Adipocyte (in vitro differentiated cells): ENCODE data around the gene SAMD4A.
A peak's percentile ranks its signal among the peaks of the same experiment; 100 is the strongest.

Source experiments
- DNase-seq: peaks from one replicate; pipeline ENCODE4 v3.0.0-alpha.2; 2015; ENCODE audit warnings: low read depth
- H3K27me3 ChIP-seq: replicated peaks from 2 replicates; pipeline ENCODE4 v1.7.0; 2013; ENCODE audit warnings: mild to moderate bottlenecking, low read length, moderate library complexity; ENCODE audit not compliant: control insufficient read depth, insufficient read depth
- H3K36me3 ChIP-seq: 2 replicates; pipeline ENCODE4 v1.7.0; 2013; ENCODE audit warnings: low read length, mild to moderate bottlenecking, moderate library complexity; ENCODE audit not compliant: control insufficient read depth, insufficient read depth, severe bottlenecking
- H3K4me1 ChIP-seq: 2 replicates; pipeline ENCODE4 v1.7.0; 2013; ENCODE audit warnings: mild to moderate bottlenecking, low read length, moderate library complexity; ENCODE audit not compliant: control insufficient read depth, insufficient read depth
- H3K4me3 ChIP-seq: 2 replicates; pipeline ENCODE4 v1.7.0; 2013; ENCODE audit warnings: mild to moderate bottlenecking, low read length, moderate library complexity
- H3K9ac ChIP-seq: 2 replicates; pipeline ENCODE4 v1.7.0; 2013; ENCODE audit warnings: mild to moderate bottlenecking, low read length, moderate library complexity
- H3K9me3 ChIP-seq: 2 replicates; pipeline ENCODE4 v1.7.0; 2013; ENCODE audit warnings: mild to moderate bottlenecking, low read length, moderate library complexity; ENCODE audit not compliant: control insufficient read depth

The SAMD4A gene

DNA sequence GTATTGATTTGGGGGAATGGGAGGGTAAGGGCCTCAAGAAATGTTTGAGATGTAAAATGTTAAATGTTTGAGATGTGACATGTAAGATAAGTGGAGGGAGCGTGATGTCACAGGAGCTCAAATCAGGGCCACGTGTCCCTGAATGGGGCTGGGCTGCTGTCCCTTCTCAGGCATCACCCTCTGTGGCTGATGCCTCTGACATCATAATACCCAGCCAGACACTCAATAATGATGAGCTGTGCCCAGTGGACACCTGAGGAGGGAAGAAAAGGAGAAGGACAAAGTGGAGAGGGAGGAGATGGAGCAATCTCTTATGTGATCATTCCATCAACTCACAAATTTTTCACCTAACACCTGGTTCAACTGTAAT lies 120.8 kb downstream of the SAMD4A start:
- Histone ChIP-seq H3K9ac (no peak overlapping the region), H3K9me3 (no peaks in the 10 kb centered on the region), H3K4me1 (peaks cover 55% of the 10 kb centered on the region), H3K27me3 (no peaks in the 10 kb centered on the region), H3K36me3 (no peaks in the 10 kb centered on the region), H3K4me3 (no peak overlapping the region)
- no peak for DNase-seq

DNA sequence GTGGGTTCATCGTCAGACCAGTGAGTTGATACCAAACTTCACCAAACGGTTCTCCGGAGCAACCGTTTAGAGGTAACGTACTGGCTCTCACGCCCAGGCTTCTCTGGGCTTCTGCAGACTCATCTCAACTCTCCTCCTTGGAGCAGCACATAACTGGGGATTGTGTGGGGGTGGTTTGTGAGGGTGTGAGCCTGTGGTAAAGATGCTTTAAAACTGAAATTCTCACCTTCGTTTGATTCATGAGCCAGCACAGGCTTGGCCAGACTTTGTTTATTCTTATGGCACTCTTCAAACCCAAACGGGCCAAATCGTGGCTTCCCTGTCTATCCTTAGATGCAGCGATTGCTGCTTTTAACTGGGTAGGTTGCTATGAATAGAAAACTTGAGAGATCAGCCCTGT lies 121.3 kb downstream of the SAMD4A start:
- Histone ChIP-seq H3K4me1 (peaks cover 59% of the 10 kb centered on the region), H3K36me3 (no peaks in the 10 kb centered on the region), H3K9ac (no peak overlapping the region), H3K9me3 (no peaks in the 10 kb centered on the region), H3K4me3 (no peak overlapping the region), H3K27me3 (no peaks in the 10 kb centered on the region)
- DNase-seq = no peak

GRCh38 chr14:54689928-54690327 lies 123.0 kb downstream of the SAMD4A start:
- H3K9ac ChIP-seq = no peak overlapping the region
- no peaks in the 10 kb centered on the region for H3K27me3 ChIP-seq
- H3K9me3 ChIP-seq = no peaks in the 10 kb centered on the region
- DNase-seq = no peak
- peaks cover 46% of the 10 kb centered on the region for H3K4me1 ChIP-seq
- H3K36me3 ChIP-seq = no peaks in the 10 kb centered on the region
- H3K4me3 ChIP-seq = no peak overlapping the region

DNA sequence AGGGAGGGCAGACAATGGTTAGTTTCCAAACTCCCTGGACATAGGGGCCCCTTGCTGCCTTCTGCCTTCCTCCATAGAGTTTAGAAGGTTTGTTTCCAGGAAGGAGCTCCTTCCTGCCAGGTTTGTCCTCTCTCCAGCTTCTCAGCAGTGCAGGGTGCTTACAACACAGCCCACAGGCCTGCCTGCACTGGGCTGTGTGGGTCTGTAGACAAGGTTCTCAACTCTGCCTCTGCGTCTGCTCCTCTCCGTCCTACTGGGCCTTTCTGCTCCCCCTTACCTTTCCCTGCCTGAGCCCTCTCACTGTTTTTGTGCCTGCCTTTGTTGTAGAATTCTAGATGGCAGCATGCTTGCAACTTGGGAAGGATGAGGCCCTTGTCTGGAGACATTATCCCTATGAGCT lies 124.0 kb downstream of the SAMD4A start:
- no peak overlapping the region for H3K9ac ChIP-seq
- no peak for DNase-seq
- H3K9me3 ChIP-seq = no peaks in the 10 kb centered on the region
- H3K4me3 ChIP-seq = no peak overlapping the region
- H3K27me3 ChIP-seq = no peaks in the 10 kb centered on the region
- H3K4me1 ChIP-seq = peaks cover 37% of the 10 kb centered on the region
- no peaks in the 10 kb centered on the region for H3K36me3 ChIP-seq

GRCh38 chr14:54691525-54692283 lies 124.8 kb downstream of the SAMD4A start:
- H3K36me3 ChIP-seq = no peaks in the 10 kb centered on the region
- H3K27me3 ChIP-seq = no peaks in the 10 kb centered on the region
- H3K9ac ChIP-seq = peak overlapping the region; percentile 2
- no peaks in the 10 kb centered on the region for H3K9me3 ChIP-seq
- peaks cover 30% of the 10 kb centered on the region for H3K4me1 ChIP-seq
- H3K4me3 ChIP-seq = peak overlapping the region; percentile 4
- peak; percentile 88 for DNase-seq

GRCh38 chr14:54692284-54692772 lies 125.4 kb downstream of the SAMD4A start:
- Histone ChIP-seq H3K36me3 (no peaks in the 10 kb centered on the region), H3K27me3 (no peaks in the 10 kb centered on the region), H3K4me1 (peaks cover 30% of the 10 kb centered on the region), H3K4me3 (peak overlapping the region; percentile 4), H3K9me3 (no peaks in the 10 kb centered on the region), H3K9ac (peak overlapping the region; percentile 2)
- no peak for DNase-seq

DNA sequence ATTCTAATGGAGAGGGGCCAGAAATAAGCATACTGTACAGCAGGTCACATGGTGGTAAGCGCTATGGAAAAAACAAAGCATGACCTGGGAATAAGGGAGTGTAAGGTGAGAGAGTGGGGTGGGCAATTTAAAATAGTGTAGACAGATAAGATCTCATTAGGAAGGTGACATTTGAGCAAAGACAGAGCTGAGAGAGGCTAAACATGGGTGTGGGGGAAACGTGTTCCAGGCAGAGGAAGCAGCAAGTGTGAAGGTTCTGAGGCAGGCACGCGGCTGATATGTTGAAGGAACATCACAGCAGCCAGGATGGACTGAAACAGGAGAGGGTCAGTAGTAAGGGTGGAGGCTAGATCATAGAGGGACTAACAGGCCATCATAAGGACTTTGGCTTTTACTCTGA lies 126.8 kb downstream of the SAMD4A start:
- H3K4me3 ChIP-seq = no peak overlapping the region
- H3K27me3 ChIP-seq = no peaks in the 10 kb centered on the region
- H3K4me1 ChIP-seq = peaks cover 28% of the 10 kb centered on the region
- no peak for DNase-seq
- no peaks in the 10 kb centered on the region for H3K36me3 ChIP-seq
- no peak overlapping the region for H3K9ac ChIP-seq
- H3K9me3 ChIP-seq = no peaks in the 10 kb centered on the region

DNA sequence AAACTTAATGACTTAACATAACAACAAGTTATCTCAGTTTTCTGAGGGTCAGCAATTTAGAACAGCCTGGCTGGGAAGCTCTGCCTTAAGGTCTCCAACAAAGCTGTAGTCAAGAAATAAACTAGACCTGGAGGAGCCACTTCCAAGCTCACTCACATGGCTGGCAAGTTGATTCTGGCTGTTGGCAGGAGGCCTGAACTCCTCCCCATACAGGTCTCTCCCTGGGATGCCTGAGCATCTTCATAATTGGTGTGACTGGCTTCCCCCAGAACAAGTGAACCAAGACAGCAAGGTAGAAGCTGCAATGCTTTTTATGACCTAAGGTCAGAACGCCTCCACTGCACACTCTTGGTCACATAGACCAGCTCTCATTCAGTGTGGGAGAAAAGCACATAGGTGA lies 128.3 kb downstream of the SAMD4A start:
- H3K4me1 ChIP-seq = peaks cover 28% of the 10 kb centered on the region
- DNase-seq = no peak
- no peak overlapping the region for H3K4me3 ChIP-seq
- H3K27me3 ChIP-seq = no peaks in the 10 kb centered on the region
- no peaks in the 10 kb centered on the region for H3K36me3 ChIP-seq
- H3K9me3 ChIP-seq = no peaks in the 10 kb centered on the region
- no peak overlapping the region for H3K9ac ChIP-seq

GRCh38 chr14:54697001-54697400 lies 130.1 kb downstream of the SAMD4A start:
- DNase-seq = no peak
- Histone ChIP-seq H3K9ac (no peak overlapping the region), H3K4me3 (no peak overlapping the region), H3K9me3 (no peaks in the 10 kb centered on the region), H3K4me1 (peaks cover 16% of the 10 kb centered on the region), H3K36me3 (no peaks in the 10 kb centered on the region), H3K27me3 (no peaks in the 10 kb centered on the region)

DNA sequence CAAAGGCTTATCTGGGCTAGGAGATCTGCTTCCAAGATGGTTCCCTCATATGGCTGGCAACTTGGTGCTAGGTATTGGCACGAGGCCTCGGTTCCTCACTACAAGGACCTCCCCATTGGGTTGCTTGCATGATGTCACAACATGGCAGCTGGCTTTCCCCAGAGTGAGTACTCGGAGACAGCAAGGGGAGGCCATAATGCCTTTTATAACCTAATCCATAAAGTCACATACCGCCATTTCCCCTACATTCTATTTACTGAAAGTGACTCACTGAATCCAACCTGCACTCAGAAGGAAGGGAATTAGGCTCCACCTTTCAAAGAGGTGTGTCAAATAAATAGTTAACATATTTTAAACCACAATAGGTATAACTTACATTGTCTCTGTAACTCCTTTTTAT lies 130.9 kb downstream of the SAMD4A start:
- no peak for DNase-seq
- Histone ChIP-seq H3K4me3 (no peak overlapping the region), H3K9me3 (no peaks in the 10 kb centered on the region), H3K9ac (no peak overlapping the region), H3K27me3 (no peaks in the 10 kb centered on the region), H3K4me1 (peaks cover 8% of the 10 kb centered on the region), H3K36me3 (peaks cover 5% of the 10 kb centered on the region)

DNA sequence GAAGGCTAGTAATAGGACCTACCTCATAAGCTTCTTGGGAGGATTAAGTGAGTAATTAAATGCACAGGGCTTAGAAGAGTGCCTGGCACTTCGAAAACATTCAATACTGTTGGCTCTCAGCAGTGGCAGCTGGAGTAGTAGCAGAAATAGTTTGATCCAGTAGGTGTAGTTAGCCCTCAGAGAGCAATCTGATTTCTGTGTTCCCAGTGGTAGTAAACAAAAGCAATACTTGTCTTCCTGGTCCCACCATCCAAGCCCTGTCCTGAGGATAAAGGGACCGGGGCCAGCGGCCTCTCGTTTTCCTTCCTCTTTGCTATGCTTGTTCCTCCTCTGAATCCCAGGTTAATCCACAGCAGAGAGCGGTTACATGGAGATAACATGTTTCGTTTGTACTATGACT lies 131.6 kb downstream of the SAMD4A start:
- no peaks in the 10 kb centered on the region for H3K27me3 ChIP-seq
- H3K9me3 ChIP-seq = no peaks in the 10 kb centered on the region
- H3K9ac ChIP-seq = no peak overlapping the region
- peaks cover 6% of the 10 kb centered on the region for H3K4me1 ChIP-seq
- peaks cover 5% of the 10 kb centered on the region for H3K36me3 ChIP-seq
- H3K4me3 ChIP-seq = no peak overlapping the region
- no peak for DNase-seq
